Activated CD4-positive, alpha-beta memory T cell treated with anti-CD3 and anti-CD28 coated beads for 36 hours (primary cell): ENCODE results near the gene NUCKS1. TPM values are rescaled to one million over a fixed set of nuclear protein-coding genes. Genes with fewer than 3 reads are reported as not detected.

Source experiments
- CTCF ChIA-PET: fragments of 350-600 bp; sonication (Branson Sonifier 250); formaldehyde crosslinking; loops from one replicate; lab custom pipeline; 2021; ENCODE audit warnings: antibody characterized with exemption, inconsistent platforms; lab: Charles Lee
- POLR2A ChIA-PET: fragments of 350-600 bp; sonication (Branson Sonifier 250); formaldehyde crosslinking; loops from one replicate; lab custom pipeline; 2021; ENCODE audit warnings: antibody characterized with exemption; lab: Charles Lee
- DNase-seq: peaks from one replicate; pipeline ENCODE4 v3.0.0-alpha.2; 2020
- H3K27ac Mint-ChIP-seq: one replicate; pipeline ENCODE4 v1.8.0; 2021; ENCODE audit warnings: mixed read lengths
- H3K27me3 Mint-ChIP-seq: one replicate; pipeline ENCODE4 v1.8.0; 2021; ENCODE audit warnings: mixed read lengths
- H3K36me3 Mint-ChIP-seq: one replicate; pipeline ENCODE4 v1.8.0; 2021; ENCODE audit warnings: mixed read lengths
- H3K4me1 Mint-ChIP-seq: one replicate; pipeline ENCODE4 v1.8.0; 2021; ENCODE audit warnings: low read depth, mixed read lengths
- H3K4me3 Mint-ChIP-seq: one replicate; pipeline ENCODE4 v1.8.0; 2021; ENCODE audit warnings: mild to moderate bottlenecking, mixed read lengths
- H3K9me3 Mint-ChIP-seq: one replicate; pipeline ENCODE4 v1.8.0; 2021; ENCODE audit warnings: mixed read lengths
- intact Hi-C: fragments of 100-400 bp; cut with micrococcal nuclease; formaldehyde crosslinking; loops from one replicate; pipeline ENCODE4 v1.15.1; 2023
- total RNA-seq, 2 experiments: library from RNA; stranded (reverse); gene quantifications; one replicate each; pipeline ENCODE4 v1.2.3, GENCODE V29; 2021

Gene NUCKS1
- total RNA-seq, 2 experiments from 2014 or later, result 149 to 202 TPM

DNA sequence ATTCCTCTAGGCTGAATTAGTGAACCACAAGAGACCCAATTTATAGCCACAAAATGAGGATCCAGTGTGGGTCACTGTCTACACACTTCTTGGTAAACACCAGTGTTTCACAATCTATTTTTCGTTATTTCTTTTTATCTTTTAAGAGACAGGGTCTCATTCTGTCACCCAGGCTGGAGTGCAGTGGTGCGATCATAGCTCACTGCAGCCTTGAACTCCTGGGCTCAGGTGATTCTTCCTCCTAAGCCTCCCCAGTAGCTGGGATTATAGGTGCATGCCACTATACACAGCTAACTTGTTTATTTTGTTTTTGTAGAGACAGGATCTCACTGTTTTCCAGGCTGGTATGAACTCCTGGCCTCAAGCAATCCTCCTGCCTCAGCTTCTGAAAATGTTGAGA, 40.3 kb downstream of the NUCKS1 start:
- peaks cover 9% of the 10 kb centered on the region for H3K4me1 Mint-ChIP-seq
- no peak for DNase-seq
- intact Hi-C loops, result loop anchor here (2.0 kb wide), 2 partner anchors 39 to 63 kb away; no protein-coding TSS in a partner anchor
- H3K27ac Mint-ChIP-seq, result no peak overlapping the region
- no peak overlapping the region for H3K4me3 Mint-ChIP-seq
- POLR2A ChIA-PET, result no interaction called here
- no peaks in the 10 kb centered on the region for H3K27me3 Mint-ChIP-seq
- no peaks in the 10 kb centered on the region for H3K9me3 Mint-ChIP-seq
- CTCF ChIA-PET, result interaction anchor here (0.6 to 11.7 kb wide), 11 partner anchors 8 to 268 kb away, joined by 3 to 317 read pairs (median 9); partner anchors contain the start of genes ELK4 and SLC41A1
- peaks cover 16% of the 10 kb centered on the region for H3K36me3 Mint-ChIP-seq

DNA sequence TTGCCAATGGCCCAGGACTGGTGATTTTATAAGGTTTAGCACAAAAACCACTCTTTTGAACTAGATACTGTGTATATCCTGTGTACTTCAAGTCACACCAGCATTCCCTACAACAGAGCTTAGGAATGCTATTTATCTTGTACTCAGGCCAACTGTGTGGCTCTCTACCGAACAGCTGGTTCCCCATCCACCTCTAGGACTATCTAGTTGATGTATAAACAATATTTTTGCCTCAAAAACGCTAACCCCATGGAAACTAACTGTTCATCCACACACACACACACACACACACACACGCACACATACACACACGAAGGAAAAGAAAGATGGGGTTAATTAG, 41.0 kb downstream of the NUCKS1 start:
- Mint-ChIP-seq H3K4me3 (no peak overlapping the region), H3K27ac (no peak overlapping the region), H3K4me1 (peaks cover 9% of the 10 kb centered on the region), H3K36me3 (peaks cover 17% of the 10 kb centered on the region), H3K9me3 (no peaks in the 10 kb centered on the region), H3K27me3 (no peaks in the 10 kb centered on the region)
- intact Hi-C loops, result no loop called here
- CTCF ChIA-PET, result interaction anchor here (0.8 to 11.7 kb wide), 4 partner anchors 14 to 268 kb away, joined by 3 to 317 read pairs (median 32); partner anchors contain the start of gene ELK4
- DNase-seq, result no peak
- POLR2A ChIA-PET, result no interaction called here

DNA sequence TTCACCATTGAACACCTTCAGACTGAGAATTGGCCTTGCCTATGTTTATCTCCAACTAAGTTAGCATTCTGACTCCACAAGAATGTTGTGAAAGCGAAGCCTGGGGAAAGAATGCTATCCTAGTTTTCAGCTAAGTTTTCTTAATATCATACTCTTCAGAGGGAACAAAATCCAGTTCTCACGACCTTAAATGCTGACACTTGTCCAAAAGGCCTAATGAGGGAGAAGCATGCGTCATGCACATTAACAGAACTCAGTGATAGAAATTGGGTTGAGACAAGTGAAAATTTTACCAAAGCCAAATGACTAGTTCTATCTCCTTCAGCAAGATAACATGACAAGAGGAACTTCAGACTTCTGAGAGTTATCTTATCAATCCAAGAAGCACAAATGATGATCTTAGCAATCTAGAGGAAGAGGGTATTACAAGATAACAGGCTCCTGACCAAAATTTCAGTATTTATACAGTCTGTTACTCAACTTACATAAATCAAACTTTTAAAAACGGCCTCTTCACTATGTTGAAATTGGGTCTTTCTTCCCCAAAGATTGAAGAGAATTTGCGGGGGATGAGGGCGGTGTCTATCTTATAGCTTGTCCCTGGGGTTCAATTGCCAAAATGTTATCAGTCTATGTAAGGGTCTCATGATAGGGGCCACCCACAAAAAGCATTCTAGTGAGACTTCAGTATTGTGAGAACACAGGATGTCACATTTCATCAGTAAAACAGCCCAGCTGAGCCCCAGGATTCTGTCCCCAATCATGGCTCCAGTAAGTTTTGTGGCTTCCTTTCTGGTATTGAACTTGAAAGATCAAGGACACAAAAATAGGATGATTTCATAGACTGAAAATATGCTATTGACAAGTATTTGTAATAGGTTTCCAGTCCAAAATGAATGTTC, 43.1 kb downstream of the NUCKS1 start:
- H3K4me3 Mint-ChIP-seq, result no peak overlapping the region
- CTCF ChIA-PET, result interaction anchor here (1.2 to 11.7 kb wide), 3 partner anchors 47 to 271 kb away, joined by 5 to 317 read pairs (median 6); no protein-coding TSS in a partner anchor
- H3K27ac Mint-ChIP-seq, result no peak overlapping the region
- POLR2A ChIA-PET, result no interaction called here
- intact Hi-C loops, result no loop called here
- DNase-seq, result no peak
- peaks cover 9% of the 10 kb centered on the region for H3K4me1 Mint-ChIP-seq
- H3K9me3 Mint-ChIP-seq, result no peaks in the 10 kb centered on the region
- peaks cover 18% of the 10 kb centered on the region for H3K36me3 Mint-ChIP-seq
- H3K27me3 Mint-ChIP-seq, result no peaks in the 10 kb centered on the region

DNA sequence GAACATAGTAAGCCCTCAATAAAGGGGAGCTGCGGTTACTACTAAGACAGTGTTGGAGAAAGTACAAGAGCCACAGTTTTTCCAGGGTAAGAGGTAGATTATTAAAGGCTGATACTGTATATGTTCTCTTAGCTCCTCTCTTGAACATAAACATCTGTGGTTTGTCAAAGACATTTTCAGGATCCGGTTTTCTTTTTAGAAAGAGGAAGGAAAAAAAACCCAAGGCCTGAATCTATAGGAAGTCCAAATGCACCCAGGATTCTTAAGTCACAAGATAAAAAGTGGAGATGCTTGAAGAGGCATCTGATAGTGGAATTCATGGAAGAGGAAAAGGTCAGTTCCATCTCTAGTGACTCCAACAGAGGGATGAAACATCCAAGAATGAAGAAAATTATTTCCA, 45.1 kb downstream of the NUCKS1 start:
- Mint-ChIP-seq H3K4me3 (no peak overlapping the region), H3K27ac (no peak overlapping the region), H3K36me3 (peaks cover 11% of the 10 kb centered on the region), H3K9me3 (no peaks in the 10 kb centered on the region), H3K27me3 (no peaks in the 10 kb centered on the region), H3K4me1 (no peaks in the 10 kb centered on the region)
- ChIA-PET POLR2A (no interaction called here), CTCF (interaction anchor here (11.7 kb wide), 1 partner anchor 45 kb away, joined by 317 read pairs; no protein-coding TSS in a partner anchor)
- intact Hi-C loops, result no loop called here
- DNase-seq, result no peak

DNA sequence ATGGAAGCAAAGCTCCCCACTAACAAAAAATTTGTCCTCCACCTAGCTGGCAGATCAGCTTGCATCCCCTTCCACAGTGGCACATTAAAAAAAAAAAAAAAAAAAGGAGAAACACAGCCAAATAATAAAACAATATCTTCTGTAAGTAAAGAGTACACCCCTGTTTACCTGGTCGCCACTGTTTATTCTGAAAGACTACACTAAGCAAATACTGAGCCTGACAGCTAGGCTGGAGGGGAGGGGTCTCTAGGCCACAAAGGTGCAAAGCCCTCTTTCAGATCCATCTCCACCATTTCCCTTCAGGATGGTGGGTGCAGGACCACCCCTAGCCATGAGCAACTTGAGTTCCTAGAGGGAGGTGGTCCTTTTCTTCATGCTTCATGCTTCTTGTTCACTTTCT, 46.9 kb downstream of the NUCKS1 start:
- CTCF ChIA-PET, result interaction anchor here (0.7 to 4.3 kb wide), 2 partner anchors 44 to 115 kb away, joined by 3 to 22 read pairs; no protein-coding TSS in a partner anchor

DNA sequence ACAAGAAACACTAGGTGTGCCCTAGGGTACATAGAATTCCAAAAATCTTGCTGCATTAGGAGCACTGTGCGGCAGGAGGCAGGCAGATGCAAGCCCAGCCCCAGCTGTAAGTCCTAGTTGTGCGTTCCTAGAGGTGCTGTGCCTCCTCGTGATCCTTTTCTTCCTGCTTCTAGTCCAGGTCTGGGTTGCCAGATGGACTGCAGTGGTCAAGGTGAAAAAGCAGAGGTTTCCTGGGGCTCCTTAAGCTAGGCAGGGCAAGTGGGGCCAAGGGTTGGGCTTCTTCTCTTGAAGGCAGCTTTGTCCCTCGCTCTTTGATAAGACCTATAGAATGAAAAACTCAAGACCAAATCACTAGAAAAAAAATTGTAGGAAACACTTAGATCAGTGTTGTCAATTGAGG, 48.1 kb downstream of the NUCKS1 start:
- intact Hi-C loops, result no loop called here
- Mint-ChIP-seq H3K9me3 (no peaks in the 10 kb centered on the region), H3K36me3 (peaks cover 6% of the 10 kb centered on the region), H3K4me3 (no peak overlapping the region), H3K27ac (no peak overlapping the region), H3K27me3 (peaks cover 7% of the 10 kb centered on the region), H3K4me1 (no peaks in the 10 kb centered on the region)
- DNase-seq, result no peak
- POLR2A ChIA-PET, result no interaction called here
- CTCF ChIA-PET, result interaction anchor here (1.6 to 4.3 kb wide), 4 partner anchors 8 to 110 kb away, joined by 4 to 22 read pairs (median 7); no protein-coding TSS in a partner anchor

More for the DNA sequence above, 46.9 kb downstream of the NUCKS1 start:
- H3K9me3 Mint-ChIP-seq, result no peaks in the 10 kb centered on the region
- no peak overlapping the region for H3K4me3 Mint-ChIP-seq
- H3K27ac Mint-ChIP-seq, result no peak overlapping the region
- intact Hi-C loops, result no loop called here
- no peak for DNase-seq
- peaks cover 6% of the 10 kb centered on the region for H3K36me3 Mint-ChIP-seq
- peaks cover 1% of the 10 kb centered on the region for H3K27me3 Mint-ChIP-seq
- POLR2A ChIA-PET, result no interaction called here
- H3K4me1 Mint-ChIP-seq, result no peaks in the 10 kb centered on the region

DNA sequence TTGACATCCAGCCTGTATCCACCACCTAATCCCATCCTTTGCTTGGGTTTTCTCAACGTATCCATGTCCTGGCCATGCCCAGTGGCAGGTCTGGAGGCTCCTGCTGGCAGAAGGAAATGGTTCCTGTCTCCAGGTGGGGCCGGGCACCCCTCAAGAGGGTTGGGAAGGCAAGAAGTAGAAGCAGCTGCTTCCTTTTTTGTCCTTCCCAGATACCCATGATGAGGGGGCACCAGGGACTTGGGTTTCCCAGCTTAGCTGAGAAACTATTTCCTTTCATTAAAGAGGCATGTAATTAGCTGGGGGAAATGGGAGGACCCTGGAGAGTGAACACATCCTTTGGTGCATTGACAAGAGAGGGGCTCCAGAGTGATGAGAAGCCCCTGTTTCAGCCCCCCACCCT, 48.6 kb downstream of the NUCKS1 start:
- intact Hi-C loops, result no loop called here
- Mint-ChIP-seq H3K36me3 (peaks cover 6% of the 10 kb centered on the region), H3K4me3 (no peak overlapping the region), H3K9me3 (no peaks in the 10 kb centered on the region), H3K27me3 (peaks cover 9% of the 10 kb centered on the region), H3K4me1 (no peaks in the 10 kb centered on the region), H3K27ac (no peak overlapping the region)
- DNase-seq, result no peak
- POLR2A ChIA-PET, result interaction anchor here (0.8 kb wide), 1 partner anchor 10 kb away, joined by 3 read pairs; no protein-coding TSS in a partner anchor
- CTCF ChIA-PET, result interaction anchor here (1.2 to 4.3 kb wide), 5 partner anchors 9 to 276 kb away, joined by 4 to 22 read pairs (median 5); no protein-coding TSS in a partner anchor

DNA sequence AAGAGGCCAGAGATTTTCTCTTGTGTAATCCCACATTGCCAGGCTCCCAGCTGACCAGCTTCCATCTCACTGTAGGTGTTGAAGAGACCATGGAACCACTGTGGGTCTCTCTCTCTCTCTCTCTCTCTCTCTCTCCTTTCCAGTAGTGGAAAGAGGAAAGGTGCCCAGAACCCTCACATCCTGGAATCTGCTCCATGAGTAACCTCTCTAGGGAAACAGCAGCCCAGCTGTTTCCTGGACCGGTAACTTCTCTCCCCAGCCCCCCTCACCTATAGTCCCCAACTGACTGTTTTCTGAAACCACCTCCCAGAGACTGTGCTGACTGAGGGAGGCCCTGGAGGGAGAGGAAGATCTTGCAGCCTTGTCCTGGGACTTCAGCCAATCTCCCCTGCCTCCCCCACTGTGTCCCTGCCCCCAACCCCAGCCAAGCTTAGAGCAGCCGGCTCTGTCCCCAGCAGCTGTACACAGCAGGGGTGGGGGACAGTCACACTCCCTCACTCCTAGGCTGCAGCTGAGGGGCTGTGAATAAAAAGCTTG, 49.0 kb downstream of the NUCKS1 start:
- Mint-ChIP-seq H3K4me1 (no peaks in the 10 kb centered on the region), H3K9me3 (no peaks in the 10 kb centered on the region), H3K36me3 (peaks cover 6% of the 10 kb centered on the region), H3K27me3 (peaks cover 9% of the 10 kb centered on the region), H3K4me3 (no peak overlapping the region), H3K27ac (no peak overlapping the region)
- DNase-seq, result no peak
- intact Hi-C loops, result no loop called here
- POLR2A ChIA-PET, result interaction anchor here (0.8 kb wide), 1 partner anchor 10 kb away, joined by 3 read pairs; no protein-coding TSS in a partner anchor
- CTCF ChIA-PET, result interaction anchor here (1.2 to 4.3 kb wide), 5 partner anchors 9 to 276 kb away, joined by 4 to 22 read pairs (median 5); no protein-coding TSS in a partner anchor

DNA sequence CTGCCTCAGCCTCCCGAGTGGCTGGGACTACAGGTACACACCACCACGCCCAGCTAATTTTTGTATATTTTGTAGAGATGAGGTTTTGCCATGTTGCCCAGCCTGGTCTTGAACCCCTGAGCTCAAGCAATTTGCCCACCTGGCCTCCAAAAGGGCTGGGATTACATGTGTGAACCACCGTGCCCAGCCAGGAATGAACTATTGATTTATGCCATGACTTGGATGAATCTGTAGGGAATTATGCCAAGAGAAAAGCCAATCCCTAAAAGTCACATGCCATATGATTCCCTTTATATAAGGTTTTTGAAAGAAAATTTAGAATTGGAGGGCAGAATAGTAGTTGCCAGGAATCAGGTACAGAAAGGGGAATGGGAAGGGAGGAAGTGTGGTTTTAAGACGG, 50.6 kb downstream of the NUCKS1 start:
- POLR2A ChIA-PET, result no interaction called here
- H3K36me3 Mint-ChIP-seq, result peaks cover 3% of the 10 kb centered on the region
- CTCF ChIA-PET, result no interaction called here
- H3K9me3 Mint-ChIP-seq, result no peaks in the 10 kb centered on the region
- no peak for DNase-seq
- no peaks in the 10 kb centered on the region for H3K4me1 Mint-ChIP-seq
- H3K27ac Mint-ChIP-seq, result no peak overlapping the region
- H3K4me3 Mint-ChIP-seq, result no peak overlapping the region
- H3K27me3 Mint-ChIP-seq, result peaks cover 9% of the 10 kb centered on the region
- intact Hi-C loops, result no loop called here

DNA sequence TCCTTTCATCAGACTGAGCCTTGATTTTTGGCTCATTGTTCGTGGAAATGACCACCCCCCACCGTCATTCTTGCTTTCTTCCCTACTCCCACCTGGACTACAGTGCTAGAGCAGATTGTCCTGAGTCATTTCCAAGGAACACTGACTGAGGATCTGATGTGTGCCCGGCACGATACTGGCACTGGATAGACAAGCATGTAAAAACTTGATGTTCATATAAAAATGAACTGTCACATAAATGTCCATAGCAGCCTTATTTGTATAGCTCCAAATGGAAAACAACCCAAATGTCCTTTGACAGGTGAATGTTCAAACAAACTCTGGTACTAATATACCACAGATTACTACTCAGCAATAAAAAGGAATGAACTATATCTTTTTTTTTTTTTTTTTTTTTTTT, 51.1 kb downstream of the NUCKS1 start:
- peaks cover 9% of the 10 kb centered on the region for H3K27me3 Mint-ChIP-seq
- H3K4me1 Mint-ChIP-seq, result no peaks in the 10 kb centered on the region
- DNase-seq, result no peak
- ChIA-PET CTCF (no interaction called here), POLR2A (no interaction called here)
- no peak overlapping the region for H3K4me3 Mint-ChIP-seq
- no peak overlapping the region for H3K27ac Mint-ChIP-seq
- intact Hi-C loops, result no loop called here
- peaks cover 3% of the 10 kb centered on the region for H3K36me3 Mint-ChIP-seq
- no peaks in the 10 kb centered on the region for H3K9me3 Mint-ChIP-seq

DNA sequence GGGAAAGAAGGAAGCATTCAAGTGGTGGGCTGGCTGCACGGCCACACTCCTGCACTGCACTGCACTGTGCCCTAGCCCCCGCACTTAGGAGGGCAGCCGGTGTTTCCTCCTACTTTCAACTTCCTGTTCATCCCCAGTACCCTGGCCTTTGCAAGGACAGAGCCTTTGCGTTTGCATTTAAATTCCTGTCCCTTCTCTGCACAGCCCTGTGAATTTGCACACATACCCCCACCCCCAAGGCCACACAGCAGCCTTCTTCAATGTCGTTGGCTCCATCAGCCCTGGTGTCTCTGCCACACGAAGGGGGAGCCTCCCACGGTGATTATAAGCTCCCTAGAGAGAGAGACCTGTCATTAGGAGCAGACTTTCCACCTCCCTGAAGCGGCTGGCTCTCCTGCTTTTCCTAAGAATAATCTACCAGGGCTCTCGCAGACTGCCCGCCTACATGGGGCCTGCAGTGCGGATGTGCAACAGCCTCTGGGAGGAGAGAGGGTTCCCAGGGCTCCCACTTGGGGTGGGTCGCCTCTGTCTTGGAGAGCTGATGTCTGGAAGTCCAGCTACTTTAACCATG, 56.5 kb downstream of the NUCKS1 start:
- ChIA-PET CTCF (interaction anchor here (1.0 to 1.5 kb wide), 2 partner anchors 35 to 102 kb away, joined by 3 read pairs; no protein-coding TSS in a partner anchor), POLR2A (no interaction called here)
- Mint-ChIP-seq H3K27me3 (peaks cover 17% of the 10 kb centered on the region), H3K4me1 (no peaks in the 10 kb centered on the region), H3K9me3 (no peaks in the 10 kb centered on the region), H3K27ac (no peak overlapping the region), H3K4me3 (no peak overlapping the region), H3K36me3 (no peaks in the 10 kb centered on the region)
- intact Hi-C loops, result no loop called here
- DNase-seq, result no peak

DNA sequence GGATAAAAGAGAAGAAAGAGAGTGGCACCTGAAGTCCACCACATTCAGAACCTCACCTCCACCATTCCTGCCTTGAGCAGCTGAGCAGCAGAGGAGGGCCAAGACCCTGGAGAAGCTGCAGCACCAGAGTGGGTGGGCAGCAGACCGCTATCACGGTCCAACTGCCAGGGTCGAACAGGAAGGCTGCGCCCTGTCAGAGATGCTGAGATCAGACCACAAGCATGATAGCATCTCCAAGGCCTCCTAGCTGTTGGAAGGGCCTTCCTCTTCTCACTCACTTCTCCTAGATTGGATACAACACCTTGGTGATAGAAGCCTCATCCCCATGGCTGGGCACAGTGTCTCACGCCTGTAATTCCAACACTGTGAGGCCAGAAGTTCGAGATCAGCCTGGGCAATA, 57.6 kb downstream of the NUCKS1 start:
- Mint-ChIP-seq H3K4me1 (no peaks in the 10 kb centered on the region), H3K27me3 (peaks cover 14% of the 10 kb centered on the region), H3K9me3 (no peaks in the 10 kb centered on the region), H3K4me3 (no peak overlapping the region), H3K27ac (no peak overlapping the region), H3K36me3 (no peaks in the 10 kb centered on the region)
- intact Hi-C loops, result no loop called here
- ChIA-PET CTCF (interaction anchor here (1.0 kb wide), 1 partner anchor 35 kb away, joined by 5 read pairs; no protein-coding TSS in a partner anchor), POLR2A (no interaction called here)
- DNase-seq, result no peak
